Activated gamma-delta T cell treated with Interleukin-2 at 50 U/mL for 16 hours (primary cell): Measurements from ENCODE around the gene SP100.

Experiments
- DNase-seq: peaks from one replicate; pipeline ENCODE4 v3.0.0-alpha.2; 2020

Gene SP100

GRCh38 chr2:230564805-230565779 is 149.1 kb downstream of the SP100 start:
- DNase-seq: no peak

- no peak for DNase-seq
Observed at GRCh38 chr2:230569298-230569697, 153.3 kb downstream of the SP100 start.

DNA sequence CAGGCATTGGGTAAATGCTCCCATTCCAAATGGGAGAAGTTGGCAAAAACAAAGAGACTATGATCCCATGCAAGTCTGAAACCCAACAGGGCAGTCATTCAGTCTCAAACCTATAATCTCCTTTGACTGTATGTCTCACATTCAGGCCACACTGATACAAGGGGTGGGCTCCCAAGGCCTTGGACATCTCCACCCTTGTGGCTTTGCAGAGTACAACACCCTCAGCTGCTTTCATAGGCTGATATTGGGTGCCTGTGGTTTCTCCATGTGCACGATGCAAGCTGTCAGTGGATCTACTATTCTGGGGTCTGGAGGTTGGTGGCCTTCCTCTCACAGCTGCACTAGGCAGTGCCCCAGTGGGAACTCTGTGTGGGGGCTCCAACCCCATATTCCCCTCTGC is 155.0 kb downstream of the SP100 start:
- no peak for DNase-seq

DNA sequence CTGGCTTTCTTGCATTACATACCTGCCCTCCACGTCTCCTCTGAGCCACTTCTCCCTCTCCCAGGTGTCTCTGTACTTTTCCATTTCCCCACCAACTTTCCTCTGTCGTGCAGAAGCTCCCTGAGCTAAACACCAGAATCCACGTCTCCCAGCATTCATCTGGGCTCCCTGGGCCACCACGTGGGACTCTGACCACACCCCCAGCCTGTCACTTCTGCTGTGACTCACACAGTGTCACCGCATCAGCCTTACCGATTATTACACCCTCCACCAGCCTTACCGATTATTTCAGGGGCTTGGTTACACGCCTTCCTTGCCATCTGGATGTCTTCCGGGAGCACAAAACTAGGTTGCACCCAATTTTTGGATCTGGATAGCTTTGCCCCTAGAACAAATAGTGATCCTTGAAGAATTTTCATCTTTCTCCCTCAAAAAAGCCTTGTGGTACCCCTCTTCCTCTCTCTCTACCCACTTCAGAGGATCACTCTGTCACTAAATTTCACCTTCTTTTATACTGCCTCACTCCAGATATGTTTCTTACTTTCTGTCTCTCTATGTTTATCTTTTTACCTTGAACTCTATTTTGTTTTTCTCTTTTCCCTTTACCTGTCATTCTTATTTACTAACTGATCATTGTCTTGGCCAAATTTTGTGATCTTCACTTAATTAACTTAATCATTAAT is 159.8 kb downstream of the SP100 start:
- DNase-seq: peak; percentile 59

GRCh38 chr2:230577114-230577513 is 161.1 kb downstream of the SP100 start:
- no peak for DNase-seq

- no peak for DNase-seq
Observed at GRCh38 chr2:230578106-230578505, 162.1 kb downstream of the SP100 start.

- no peak for DNase-seq
Observed at GRCh38 chr2:230582851-230583283, 166.9 kb downstream of the SP100 start.

GRCh38 chr2:230583581-230583980 is 167.6 kb downstream of the SP100 start:
- no peak for DNase-seq

DNA sequence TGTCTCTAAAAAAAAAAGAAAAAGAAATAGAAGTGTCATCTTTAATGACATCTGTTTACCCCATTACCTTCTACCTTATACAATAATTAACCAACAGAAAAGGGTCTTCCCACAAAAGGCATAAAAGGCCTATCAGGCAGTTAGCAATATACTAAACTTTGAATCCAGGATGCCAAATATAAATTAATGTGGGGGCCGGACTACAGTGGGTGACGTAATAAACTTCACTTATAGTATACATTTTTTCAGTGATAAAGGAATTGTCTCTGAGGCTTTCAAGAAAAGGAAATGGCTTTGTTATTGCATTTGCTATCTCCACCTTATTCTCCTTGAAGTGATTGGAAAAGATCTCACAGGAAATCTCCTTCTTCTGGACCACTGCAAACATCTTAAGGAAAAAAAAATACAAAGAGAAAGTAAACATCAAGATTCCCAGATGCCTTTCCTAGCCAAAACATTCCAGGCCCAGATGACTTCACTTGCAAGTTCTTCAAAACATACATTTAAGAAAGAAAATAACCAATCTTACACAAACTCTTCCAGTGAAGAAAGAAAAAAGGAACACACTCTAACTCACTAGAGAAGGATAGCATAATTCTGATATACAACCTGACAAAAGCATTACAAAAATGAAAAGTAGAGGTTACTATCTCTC is 170.5 kb downstream of the SP100 start:
- no peak for DNase-seq

DNA sequence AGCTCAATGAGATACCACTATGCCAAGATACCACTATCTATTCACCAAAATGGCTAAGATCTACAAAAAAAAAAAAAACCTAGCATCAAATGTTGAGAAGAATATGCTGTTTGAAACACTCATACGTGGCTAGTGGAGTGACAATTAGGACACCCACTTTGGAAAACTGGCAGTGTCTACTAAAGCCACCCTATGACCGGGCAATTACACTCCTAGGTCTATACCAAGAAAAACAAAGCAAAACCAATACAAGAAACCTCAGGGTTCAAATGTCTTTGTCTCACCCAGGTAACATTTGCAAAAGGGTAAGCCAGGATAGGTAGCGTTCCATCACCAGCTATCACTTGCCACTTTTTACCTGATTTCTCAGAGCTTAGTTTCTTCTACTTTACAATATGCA is 173.0 kb downstream of the SP100 start:
- DNase-seq: no peak

DNA sequence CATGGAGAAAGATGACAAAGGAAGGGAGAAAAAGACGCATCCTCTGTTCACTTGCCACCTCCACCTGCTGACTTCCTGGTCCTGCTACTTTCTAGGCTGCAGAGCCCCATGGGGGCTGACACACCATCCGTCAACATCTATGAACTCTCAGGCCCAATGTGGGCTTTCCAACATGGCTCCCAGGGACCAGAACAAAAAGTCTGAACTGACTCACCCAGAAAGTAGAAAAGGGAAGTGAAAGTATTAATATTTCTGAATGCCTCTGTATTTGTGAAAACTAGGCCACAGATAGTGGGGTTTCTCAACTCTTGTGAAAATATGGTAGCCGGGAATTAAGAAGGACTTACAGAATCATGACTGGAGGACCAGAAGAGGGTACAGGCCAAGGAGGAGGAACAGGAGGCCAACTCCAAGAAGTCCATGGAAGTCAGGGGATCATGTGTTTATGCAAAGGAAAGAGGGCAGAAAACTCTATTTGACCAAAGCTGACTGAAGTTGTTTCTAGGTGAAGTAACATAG is 173.6 kb downstream of the SP100 start:
- DNase-seq: no peak

GRCh38 chr2:230590333-230590732 is 174.3 kb downstream of the SP100 start:
- DNase-seq: no peak

DNA sequence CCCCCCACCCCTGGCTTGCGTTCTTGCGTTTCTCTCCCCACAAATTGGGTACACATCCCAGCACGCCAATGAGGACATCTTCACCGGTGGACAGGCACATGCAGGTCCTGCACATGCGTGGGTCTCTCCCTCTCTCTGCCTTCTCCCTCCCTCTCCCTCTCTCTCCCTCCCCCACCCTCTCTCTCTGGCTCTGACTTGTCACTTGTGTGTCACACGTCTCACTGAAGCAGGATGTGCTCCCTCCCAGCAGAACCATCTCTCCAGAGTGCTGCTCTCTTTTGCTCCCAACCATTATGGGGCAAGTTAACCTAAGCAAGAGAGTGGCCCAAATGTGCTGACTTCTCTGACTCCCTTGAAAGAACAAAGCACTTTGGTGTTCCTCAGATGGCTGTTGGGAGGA is 175.8 kb downstream of the SP100 start:
- no peak for DNase-seq

GRCh38 chr2:230592775-230593174 is 176.8 kb downstream of the SP100 start:
- DNase-seq: no peak
